Activated CD4-positive, alpha-beta T cell treated with anti-CD3 and anti-CD28 coated beads for 1 hour (primary cell): ENCODE measurements around the gene GRIK5.

Experiments
- DNase-seq: peaks from one replicate; pipeline ENCODE4 v3.0.0-alpha.2; 2020

Gene GRIK5

GRCh38 chr19:42093926-42094325 is 23.9 kb upstream of the GRIK5 start:
- no peak for DNase-seq

GRCh38 chr19:42093505-42093904 is 23.5 kb upstream of the GRIK5 start:
- no peak for DNase-seq

DNA sequence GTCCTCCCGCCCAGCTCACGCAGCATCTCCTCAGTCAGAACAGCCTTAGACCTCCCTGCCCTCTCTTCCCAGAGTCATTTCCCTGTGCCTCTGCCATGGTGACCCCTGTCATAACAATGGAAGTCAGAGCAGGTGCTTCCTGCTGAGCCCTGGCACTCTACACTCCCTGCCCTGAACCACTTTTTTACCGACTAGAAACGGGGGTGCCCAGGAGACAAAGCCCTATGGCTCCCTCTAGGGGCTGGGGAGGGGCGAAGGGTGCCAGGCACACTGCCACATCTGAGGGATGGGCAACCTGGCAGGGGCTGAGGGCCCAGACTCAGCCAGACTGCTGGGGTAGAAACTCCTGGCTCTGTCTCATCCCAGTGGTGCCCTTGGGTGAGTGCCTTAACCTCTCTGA is 22.3 kb upstream of the GRIK5 start:
- peak; percentile 29 for DNase-seq

DNA sequence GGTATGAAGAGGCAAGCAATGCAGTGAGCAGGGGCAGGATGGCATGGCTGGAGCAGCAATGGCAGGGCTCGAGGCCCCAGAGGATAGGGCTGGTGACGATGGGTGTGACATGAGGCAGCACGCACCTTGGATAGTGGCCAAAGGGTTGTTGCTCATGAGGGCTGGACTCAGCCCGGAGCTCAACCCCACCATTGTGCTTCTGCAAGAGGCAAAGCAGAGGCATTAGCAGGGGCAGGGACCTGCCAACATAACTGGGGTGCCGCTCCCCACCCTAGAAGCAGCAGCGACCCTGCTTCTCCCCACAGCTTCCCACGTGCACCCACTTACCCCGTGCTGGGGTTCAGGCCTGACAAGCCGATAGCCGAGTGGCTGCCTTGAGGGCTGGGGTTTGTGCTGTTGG is 21.7 kb upstream of the GRIK5 start:
- no peak for DNase-seq

DNA sequence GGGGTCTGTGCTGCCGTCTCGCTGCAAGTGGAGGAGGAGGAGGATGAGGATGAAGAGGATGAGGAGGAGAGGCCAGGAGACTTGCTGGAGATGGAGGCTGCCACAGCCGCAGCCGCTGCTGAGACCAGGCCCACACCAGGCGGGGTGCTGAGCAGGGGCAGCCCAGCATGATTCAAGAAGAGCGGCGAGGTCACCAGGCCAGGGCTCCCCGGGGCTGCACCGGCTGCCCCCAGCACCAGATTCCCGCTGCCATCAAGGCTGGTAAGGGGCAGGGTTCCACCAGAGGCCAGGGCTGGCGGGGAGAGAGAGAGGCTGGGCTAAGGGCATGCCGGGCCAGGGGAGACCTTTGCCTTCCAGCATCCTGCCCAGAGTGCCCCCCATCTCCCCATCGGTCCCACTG is 21.3 kb upstream of the GRIK5 start:
- DNase-seq, result no peak

DNA sequence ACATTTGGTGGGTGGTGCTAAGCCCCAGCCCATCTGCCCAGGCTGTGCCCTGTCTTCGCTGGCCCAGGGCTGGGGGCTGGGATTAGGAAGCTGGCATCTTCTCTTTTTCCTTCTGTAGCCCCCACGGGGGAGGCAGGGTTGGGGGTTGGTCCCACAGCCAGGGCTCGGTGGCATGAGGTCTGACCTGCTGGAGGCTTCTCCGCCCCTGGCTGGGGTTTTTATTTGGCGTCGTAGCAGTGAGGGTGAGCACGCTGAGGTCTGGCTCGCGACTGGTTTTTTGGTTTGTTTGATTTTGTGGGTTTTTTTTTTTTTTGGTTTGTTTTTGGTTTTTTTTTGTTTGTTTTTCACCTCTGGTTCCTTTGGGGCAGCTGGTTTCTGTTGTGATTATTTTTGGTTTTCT is 20.7 kb upstream of the GRIK5 start:
- no peak for DNase-seq

DNA sequence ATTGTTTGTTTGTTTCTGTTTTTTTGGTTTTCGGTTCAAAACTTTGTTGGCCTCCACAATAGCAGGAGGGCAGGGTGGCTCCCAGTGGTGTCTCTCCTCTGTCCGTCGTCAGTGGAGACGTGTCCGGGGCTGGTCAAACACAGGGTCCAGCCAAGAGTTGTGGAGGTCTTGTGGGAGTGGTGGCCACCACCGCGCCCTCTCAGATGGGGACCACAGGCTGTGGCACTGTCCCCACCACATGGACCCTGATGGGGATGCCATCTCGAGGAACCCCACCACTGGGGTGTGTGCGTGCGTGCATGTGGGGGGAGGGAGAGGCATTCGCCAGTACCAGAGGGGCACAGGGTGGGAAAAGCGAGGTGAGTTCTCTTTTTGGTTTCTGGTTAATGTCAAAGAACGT is 19.8 kb upstream of the GRIK5 start:
- DNase-seq, result no peak

GRCh38 chr19:42089191-42089750 is 19.3 kb upstream of the GRIK5 start:
- DNase-seq, result no peak

GRCh38 chr19:42088471-42089190 is 18.6 kb upstream of the GRIK5 start:
- no peak for DNase-seq

DNA sequence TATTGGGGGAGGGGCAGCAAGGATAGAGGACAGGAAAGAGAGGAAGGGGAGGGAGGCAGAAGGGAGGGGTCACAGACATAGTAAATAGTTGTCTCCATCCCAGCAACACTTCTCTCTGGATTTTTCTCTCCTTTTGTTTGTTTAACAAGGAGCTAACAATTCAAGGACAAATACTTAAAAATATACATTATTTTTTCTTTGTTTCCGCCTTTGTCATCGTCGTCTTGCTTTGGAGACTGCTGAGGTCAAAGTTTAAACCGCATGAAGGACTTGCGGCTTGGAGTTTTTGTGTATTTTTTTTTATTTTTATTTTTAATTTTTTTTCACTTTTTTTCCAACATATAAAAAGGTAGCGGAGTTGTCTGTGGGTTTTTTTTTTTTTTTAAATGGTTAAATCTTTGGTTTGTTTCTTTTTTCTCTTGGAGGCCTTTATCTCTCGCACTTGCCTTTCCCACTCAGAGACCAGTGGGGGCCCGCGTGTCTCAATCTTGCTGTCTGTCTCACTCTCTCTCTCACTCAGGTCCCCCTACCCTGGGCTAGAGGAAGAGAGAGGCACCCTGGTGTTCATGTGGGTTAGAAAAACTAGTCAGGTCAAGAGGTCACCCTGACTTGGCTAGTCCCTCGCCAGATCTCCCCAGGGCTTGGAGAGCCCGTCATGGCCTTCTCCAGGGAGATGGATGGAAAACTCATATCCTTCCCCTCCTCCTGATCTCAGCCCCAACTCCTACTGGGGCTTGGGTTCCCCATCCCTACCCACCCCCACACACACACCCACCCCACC is 17.0 kb upstream of the GRIK5 start:
- DNase-seq, result no peak

GRCh38 chr19:42086188-42086736 is 16.3 kb upstream of the GRIK5 start:
- DNase-seq, result no peak

DNA sequence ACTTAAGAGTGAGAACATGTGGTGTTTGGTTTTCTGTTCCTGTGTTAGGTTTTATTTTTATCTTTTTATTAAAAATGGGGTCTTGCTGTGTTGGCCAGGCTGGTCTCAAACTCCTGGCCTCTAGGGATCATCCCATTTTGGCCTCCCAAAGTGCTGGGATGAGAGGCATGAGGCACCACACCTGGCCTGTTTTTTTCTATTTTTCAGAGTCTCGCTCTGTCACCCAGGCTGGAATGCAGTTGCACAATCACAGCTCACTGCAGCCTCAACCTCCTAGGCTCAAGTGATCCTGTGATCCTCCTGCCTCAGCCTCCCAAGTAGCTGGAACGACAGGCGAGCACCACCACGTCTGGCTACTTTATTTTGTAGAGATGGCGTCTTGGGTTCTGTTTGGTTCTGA is 13.5 kb upstream of the GRIK5 start:
- no peak for DNase-seq

- no peak for DNase-seq
Measured at GRCh38 chr19:42081584-42082203, 11.7 kb upstream of the GRIK5 start.

- no peak for DNase-seq
Measured at GRCh38 chr19:42080764-42081375, 10.9 kb upstream of the GRIK5 start.

DNA sequence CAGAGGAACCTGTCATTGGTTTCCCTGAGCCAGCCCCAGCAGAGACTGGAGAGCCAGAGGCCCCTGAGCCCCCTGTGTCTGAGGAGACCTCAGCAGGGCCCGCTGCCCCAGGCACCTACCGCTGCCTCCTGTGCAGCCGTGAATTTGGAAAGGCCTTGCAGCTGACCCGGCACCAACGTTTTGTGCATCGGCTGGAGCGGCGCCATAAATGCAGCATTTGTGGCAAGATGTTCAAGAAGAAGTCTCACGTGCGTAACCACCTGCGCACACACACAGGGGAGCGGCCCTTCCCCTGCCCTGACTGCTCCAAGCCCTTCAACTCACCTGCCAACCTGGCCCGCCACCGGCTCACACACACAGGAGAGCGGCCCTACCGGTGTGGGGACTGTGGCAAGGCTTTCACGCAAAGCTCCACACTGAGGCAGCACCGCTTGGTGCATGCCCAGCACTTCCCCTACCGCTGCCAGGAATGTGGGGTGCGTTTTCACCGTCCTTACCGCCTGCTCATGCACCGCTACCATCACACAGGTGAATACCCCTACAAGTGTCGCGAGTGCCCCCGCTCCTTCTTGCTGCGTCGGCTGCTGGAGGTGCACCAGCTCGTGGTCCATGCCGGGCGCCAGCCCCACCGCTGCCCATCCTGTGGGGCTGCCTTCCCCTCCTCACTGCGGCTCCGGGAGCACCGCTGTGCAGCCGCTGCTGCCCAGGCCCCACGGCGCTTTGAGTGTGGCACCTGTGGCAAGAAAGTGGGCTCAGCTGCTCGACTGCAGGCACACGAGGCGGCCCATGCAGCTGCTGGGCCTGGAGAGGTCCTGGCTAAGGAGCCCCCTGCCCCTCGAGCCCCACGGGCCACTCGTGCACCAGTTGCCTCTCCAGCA is 10.1 kb upstream of the GRIK5 start:
- no peak for DNase-seq

- no peak for DNase-seq
Measured at GRCh38 chr19:42079276-42079669, 9.3 kb upstream of the GRIK5 start.

DNA sequence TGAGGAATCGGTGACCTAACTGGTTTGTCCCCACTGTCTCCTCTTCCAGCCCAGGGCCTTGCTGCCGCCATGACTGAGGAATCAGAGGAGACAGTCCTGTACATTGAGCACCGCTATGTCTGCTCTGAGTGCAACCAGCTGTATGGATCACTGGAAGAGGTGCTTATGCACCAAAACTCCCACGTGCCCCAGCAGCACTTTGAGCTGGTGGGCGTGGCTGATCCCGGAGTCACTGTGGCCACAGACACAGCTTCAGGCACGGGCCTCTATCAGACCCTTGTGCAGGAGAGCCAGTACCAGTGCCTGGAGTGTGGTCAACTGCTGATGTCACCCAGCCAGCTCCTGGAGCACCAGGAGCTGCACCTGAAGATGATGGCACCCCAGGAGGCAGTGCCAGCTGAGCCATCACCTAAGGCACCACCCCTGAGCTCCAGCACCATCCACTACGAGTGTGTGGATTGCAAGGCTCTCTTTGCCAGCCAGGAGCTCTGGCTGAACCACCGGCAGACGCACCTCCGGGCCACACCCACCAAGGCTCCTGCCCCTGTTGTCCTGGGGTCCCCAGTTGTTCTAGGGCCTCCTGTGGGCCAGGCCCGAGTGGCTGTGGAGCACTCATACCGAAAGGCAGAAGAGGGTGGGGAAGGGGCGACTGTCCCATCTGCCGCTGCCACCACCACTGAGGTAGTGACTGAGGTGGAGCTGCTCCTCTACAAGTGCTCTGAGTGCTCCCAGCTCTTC is 8.7 kb upstream of the GRIK5 start:
- DNase-seq, result no peak

- DNase-seq, result no peak
Measured at GRCh38 chr19:42078058-42078457, 8.1 kb upstream of the GRIK5 start.

DNA sequence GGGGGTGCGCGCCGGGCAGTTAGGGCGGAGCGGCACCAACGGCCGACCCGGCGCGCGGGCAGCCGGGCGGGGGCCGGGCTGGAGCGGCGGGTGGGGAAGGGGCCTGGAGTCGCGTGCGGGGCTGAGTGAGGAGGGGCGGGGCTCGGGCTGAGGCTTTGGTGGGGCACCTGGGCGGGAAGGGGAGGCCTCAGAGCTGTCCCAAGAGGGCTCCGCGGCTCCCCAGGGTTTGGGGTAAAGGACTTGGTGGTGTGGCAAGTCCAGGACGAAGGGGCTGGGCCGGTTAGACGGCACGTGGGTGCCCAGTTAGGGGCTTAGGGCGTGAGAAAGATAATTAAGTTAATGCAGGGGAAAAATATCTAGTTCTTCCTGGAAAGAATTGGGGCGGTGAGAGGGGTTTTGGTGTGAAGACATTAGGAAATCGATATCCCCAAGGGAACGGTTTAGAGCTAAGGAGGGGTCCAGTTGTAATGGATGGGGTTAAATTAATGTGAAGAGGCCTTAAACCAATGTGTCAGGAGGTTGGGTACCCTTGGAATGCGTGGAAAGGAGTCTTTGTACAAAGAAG is 6.5 kb upstream of the GRIK5 start:
- peak; percentile 31 for DNase-seq

- peak; percentile 95 for DNase-seq
Measured at GRCh38 chr19:42075616-42076379, 5.8 kb upstream of the GRIK5 start, which contains the start of gene ZNF574. Gene ZNF574 (plus strand): TSS chr19:42076166. CDS start chr19:42078607, 2,441 bp downstream.
